MM.1S (cell line): ENCODE data around the gene TPRA1.
A peak's percentile ranks its signal among the peaks of the same experiment; 100 is the strongest.

Source experiments
- DNase-seq: peaks from one replicate; pipeline ENCODE4 v3.0.0-alpha.2; 2015
- H2AFZ ChIP-seq: fragments of 300-600 bp; sonication (generic); 2 replicates; pipeline ENCODE4 v1.6.0; 2016; ENCODE audit warnings: antibody characterized with exemption, low read length
- H3F3A ChIP-seq: fragments of 300-600 bp; sonication (generic); 2 replicates; pipeline ENCODE4 v1.6.1; 2016; ENCODE audit warnings: mild to moderate bottlenecking, antibody characterized with exemption, low read length, moderate library complexity, mixed read lengths; ENCODE audit not compliant: insufficient read depth
- H3K27ac ChIP-seq: fragments of 300-600 bp; sonication (generic); 2 replicates; pipeline ENCODE4 v1.5.1; 2016; ENCODE audit warnings: mild to moderate bottlenecking, low read length
- H3K27me3 ChIP-seq: fragments of 300-600 bp; sonication (generic); replicated peaks from 2 replicates; pipeline ENCODE4 v1.6.0; 2016; ENCODE audit warnings: low read length; ENCODE audit not compliant: insufficient read depth
- H3K36me3 ChIP-seq: fragments of 300-600 bp; sonication (generic); replicated peaks from 2 replicates; pipeline ENCODE4 v1.6.1; 2016; ENCODE audit warnings: mild to moderate bottlenecking, low read length, mixed read lengths; ENCODE audit not compliant: insufficient read depth
- H3K4me1 ChIP-seq: fragments of 300-600 bp; sonication (generic); 2 replicates; pipeline ENCODE4 v1.6.1; 2016; ENCODE audit warnings: low read length, mixed read lengths
- H3K4me2 ChIP-seq: fragments of 300-600 bp; sonication (generic); 2 replicates; pipeline ENCODE4 v1.6.0; 2016; ENCODE audit warnings: low read depth, low read length
- H3K4me3 ChIP-seq: fragments of 300-600 bp; sonication (generic); 2 replicates; pipeline ENCODE4 v1.5.1; 2016; ENCODE audit warnings: low read length, mixed read lengths
- H3K79me2 ChIP-seq: fragments of 300-600 bp; sonication (generic); 2 replicates; pipeline ENCODE4 v1.6.1; 2016; ENCODE audit warnings: mixed run types, low read length, mixed read lengths
- H3K9ac ChIP-seq: fragments of 300-600 bp; sonication (generic); 2 replicates; pipeline ENCODE4 v1.6.1; 2016; ENCODE audit warnings: low read length, mixed read lengths
- H3K9me2 ChIP-seq: fragments of 300-600 bp; sonication (generic); replicated peaks from 2 replicates; pipeline ENCODE4 v1.6.1; 2016; ENCODE audit warnings: mild to moderate bottlenecking, low read length, mixed read lengths; ENCODE audit not compliant: insufficient read depth
- H3K9me3 ChIP-seq: fragments of 300-600 bp; sonication (generic); replicated peaks from 2 replicates; pipeline ENCODE4 v1.6.1; 2016; ENCODE audit warnings: mild to moderate bottlenecking, low read length, mixed read lengths; ENCODE audit not compliant: insufficient read depth
- H4K20me1 ChIP-seq: fragments of 300-600 bp; sonication (generic); 2 replicates; pipeline ENCODE4 v1.6.1; 2016; ENCODE audit warnings: mild to moderate bottlenecking, low read length, moderate library complexity, mixed read lengths; ENCODE audit not compliant: insufficient read depth
- CTCF ChIP-seq: fragments of 300-600 bp; sonication (generic); IDR thresholded peaks from 2 replicates; pipeline ENCODE4 v1.5.1; 2016; ENCODE audit warnings: antibody characterized with exemption, low read length, mixed read lengths
- EZH2 ChIP-seq: fragments of 300-600 bp; sonication (generic); optimal IDR thresholded peaks from 2 replicates; pipeline ENCODE3; 2017; ENCODE audit warnings: low read depth, mild to moderate bottlenecking, antibody characterized with exemption, low read length, mixed read lengths
- EZH2phosphoT487 ChIP-seq: fragments of 300-600 bp; sonication (generic); IDR thresholded peaks from 2 replicates; pipeline ENCODE4 v1.6.1; 2018; ENCODE audit warnings: antibody characterized with exemption, low read length

TPRA1 gene

GRCh38 chr3:127590593-127591465 lies at the start of gene TPRA1:
Gene TPRA1 (minus strand): TSS chr3:127590733. CDS start chr3:127580146, 10,587 bp downstream.
- TF ChIP-seq EZH2phosphoT487 (no peak), EZH2 (no peak), CTCF (peak; percentile 29)
- Histone ChIP-seq H3K27ac (peak within 1 kb of the TSS; percentile 92), H3K79me2 (peaks cover 46% of the 10 kb centered on the region), H3K9me3 (no peaks in the 10 kb centered on the region), H3K4me2 (peak within 1 kb of the TSS; percentile 98), H3K9ac (peak within 1 kb of the TSS; percentile 88), H3K36me3 (no peaks in the 10 kb centered on the region), H3K27me3 (no peaks in the 10 kb centered on the region), H2AFZ (peak within 1 kb of the TSS; percentile 82), H3K4me1 (peaks cover 17% of the 10 kb centered on the region), H3F3A (peaks cover 6% of the 10 kb centered on the region; the same call in 1 of the 2 replicates), H4K20me1 (no peaks in the 10 kb centered on the region), H3K4me3 (peak within 1 kb of the TSS; percentile 86), H3K9me2 (no peaks in the 10 kb centered on the region)
- DNase-seq, result peak; percentile 98

- Histone ChIP-seq H3K79me2 (no peaks in the 10 kb centered on the region), H3F3A (no peaks in the 10 kb centered on the region), H3K27ac (no peak overlapping the region), H3K4me1 (no peaks in the 10 kb centered on the region), H3K4me2 (no peak overlapping the region), H3K9me3 (no peaks in the 10 kb centered on the region), H3K9ac (no peak overlapping the region), H2AFZ (no peak overlapping the region), H3K4me3 (no peak overlapping the region), H3K9me2 (no peaks in the 10 kb centered on the region), H3K27me3 (no peaks in the 10 kb centered on the region), H3K36me3 (no peaks in the 10 kb centered on the region), H4K20me1 (no peaks in the 10 kb centered on the region)
- no peak for DNase-seq
- TF ChIP-seq EZH2, result no peak
- no peak for TF ChIP-seq EZH2phosphoT487
- no peak for TF ChIP-seq CTCF
These were observed 49.5 kb upstream of the TPRA1 start for GRCh38 chr3:127640042-127640355.

- no peaks in the 10 kb centered on the region for H3K79me2 ChIP-seq
- TF ChIP-seq EZH2, result no peak
- TF ChIP-seq CTCF, result no peak
- TF ChIP-seq EZH2phosphoT487, result no peak
These were observed 48.9 kb upstream of the TPRA1 start for GRCh38 chr3:127639173-127640041.

More at GRCh38 chr3:127639173-127640041, 48.9 kb upstream of the TPRA1 start:
- no peak overlapping the region for H3K4me3 ChIP-seq
- H3K4me1 ChIP-seq, result no peaks in the 10 kb centered on the region
- DNase-seq, result no peak
- H3K9ac ChIP-seq, result no peak overlapping the region
- H3K27me3 ChIP-seq, result no peaks in the 10 kb centered on the region
- H3K36me3 ChIP-seq, result no peaks in the 10 kb centered on the region
- no peaks in the 10 kb centered on the region for H3K9me3 ChIP-seq
- no peak overlapping the region for H3K4me2 ChIP-seq
- no peaks in the 10 kb centered on the region for H4K20me1 ChIP-seq
- H3K9me2 ChIP-seq, result no peaks in the 10 kb centered on the region
- no peak overlapping the region for H2AFZ ChIP-seq
- H3F3A ChIP-seq, result no peaks in the 10 kb centered on the region
- no peak overlapping the region for H3K27ac ChIP-seq
